ENCODE data around the gene BTG1.

GRCh38 chr12:92107621-92108131 lies 38.0 kb downstream of the BTG1 start:
- no peak for TF ChIP-seq EZH2 (IDR thresholded peaks at IDR 0.05; ENCODE audit: borderline replicate concordance, low read length)
- TF ChIP-seq CTCF (IDR thresholded peaks at IDR 0.05; ENCODE audit: low read length) = no peak
